Measurements from ENCODE around the gene MYO3B.

MYO3B gene

GRCh38 chr2:170484552-170484951, 306.6 kb downstream of the MYO3B start:
- no peak for DNase-seq

- DNase-seq = no peak
Measured at GRCh38 chr2:170485254-170486026, 307.5 kb downstream of the MYO3B start.

GRCh38 chr2:170486730-170487129, 308.8 kb downstream of the MYO3B start:
- DNase-seq = no peak

GRCh38 chr2:170488807-170489206, 310.9 kb downstream of the MYO3B start:
- no peak for DNase-seq

GRCh38 chr2:170492010-170492409, 314.1 kb downstream of the MYO3B start:
- no peak for DNase-seq

GRCh38 chr2:170493426-170494097, 315.6 kb downstream of the MYO3B start:
- DNase-seq = no peak

GRCh38 chr2:170495896-170496295, 317.9 kb downstream of the MYO3B start:
- no peak for DNase-seq

GRCh38 chr2:170498619-170499018, 320.7 kb downstream of the MYO3B start:
- DNase-seq = no peak

- no peak for DNase-seq
Measured at GRCh38 chr2:170500104-170500503, 322.2 kb downstream of the MYO3B start.

GRCh38 chr2:170500770-170501169, 322.8 kb downstream of the MYO3B start:
- no peak for DNase-seq

- DNase-seq = no peak
Measured at GRCh38 chr2:170501421-170502043, 323.6 kb downstream of the MYO3B start.

GRCh38 chr2:170502361-170503130, 324.6 kb downstream of the MYO3B start:
- no peak for DNase-seq

GRCh38 chr2:170503563-170503962, 325.6 kb downstream of the MYO3B start:
- no peak for DNase-seq

GRCh38 chr2:170503971-170504809, 326.2 kb downstream of the MYO3B start:
- no peak for DNase-seq

GRCh38 chr2:170504810-170505145, 326.8 kb downstream of the MYO3B start:
- no peak for DNase-seq

GRCh38 chr2:170505631-170506275, 327.8 kb downstream of the MYO3B start:
- no peak for DNase-seq

- DNase-seq = no peak
Measured at GRCh38 chr2:170509452-170510193, 331.7 kb downstream of the MYO3B start.

GRCh38 chr2:170512266-170512665, 334.3 kb downstream of the MYO3B start:
- DNase-seq = no peak

- no peak for DNase-seq
Measured at GRCh38 chr2:170514140-170514539, 336.2 kb downstream of the MYO3B start.

- no peak for DNase-seq
Measured at GRCh38 chr2:170517538-170517937, 339.6 kb downstream of the MYO3B start.

GRCh38 chr2:170518911-170519310, 341.0 kb downstream of the MYO3B start:
- DNase-seq = no peak

Measured in NCI-H187 (cell line).